Measurements from ENCODE around the gene SNTN.

Gene SNTN

GRCh38 chr3:63679186-63679585, 26.7 kb downstream of the SNTN start:
- DNase-seq, result no peak

GRCh38 chr3:63684081-63684480, 31.6 kb downstream of the SNTN start:
- no peak for DNase-seq

GRCh38 chr3:63685340-63685739, 32.9 kb downstream of the SNTN start:
- DNase-seq, result no peak

GRCh38 chr3:63687278-63688225, 35.1 kb downstream of the SNTN start:
- DNase-seq, result no peak

- no peak for DNase-seq
These were observed 36.8 kb downstream of the SNTN start for GRCh38 chr3:63689285-63689684.

GRCh38 chr3:63693351-63693750, 40.9 kb downstream of the SNTN start:
- no peak for DNase-seq

- DNase-seq, result no peak
These were observed 52.7 kb downstream of the SNTN start for GRCh38 chr3:63705092-63705645.

- no peak for DNase-seq
These were observed 54.0 kb downstream of the SNTN start for GRCh38 chr3:63706321-63707085.

- no peak for DNase-seq
These were observed 55.3 kb downstream of the SNTN start for GRCh38 chr3:63707731-63708130.

GRCh38 chr3:63709576-63709975, 57.1 kb downstream of the SNTN start:
- no peak for DNase-seq
